Lower lobe of right lung (tissue), 2 donors: ENCODE measurements around the gene PBX1. TPM values are rescaled to one million over a fixed set of nuclear protein-coding genes. Genes with fewer than 3 reads are reported as not detected.

Source experiments
- ATAC-seq, 2 donors: fragments of 200-7000 bp; cut with Tn5 transposase; one replicate each; pipeline ENCODE4 v1.9.1; 2020 to 2022; ENCODE audit warnings: mild to moderate bottlenecking in 2 of 2, moderate library complexity in 2 of 2
- DNase-seq: peaks from one replicate; pipeline ENCODE4 v3.0.0-alpha.2; 2020
- H3K27ac ChIP-seq: fragments of 200-600 bp; one replicate; pipeline ENCODE4 v1.8.0; 2022
- H3K27me3 ChIP-seq: fragments of 200-600 bp; one replicate; pipeline ENCODE4 v1.8.0; 2022; ENCODE audit warnings: low read depth
- H3K36me3 ChIP-seq: fragments of 200-600 bp; one replicate; pipeline ENCODE4 v1.8.0; 2022; ENCODE audit warnings: mild to moderate bottlenecking
- H3K4me1 ChIP-seq: fragments of 200-600 bp; one replicate; pipeline ENCODE4 v1.8.0; 2022
- H3K4me3 ChIP-seq: fragments of 200-600 bp; one replicate; pipeline ENCODE4 v1.8.0; 2022; ENCODE audit warnings: mild to moderate bottlenecking
- H3K9me3 ChIP-seq: fragments of 200-600 bp; one replicate; pipeline ENCODE4 v1.8.0; 2022
- CTCF ChIP-seq: fragments of 200-600 bp; IDR thresholded peaks from one replicate; pipeline ENCODE4 v1.8.0; 2022; ENCODE audit warnings: antibody characterized with exemption, mild to moderate bottlenecking
- intact Hi-C: fragments of 100-400 bp; cut with DNase I; formaldehyde crosslinking; loops from one replicate; pipeline ENCODE4 v1.11.0; 2022
- total RNA-seq: library from RNA; stranded (reverse); fragmentation: NEBNext Ultra II Directional; extraction: Animal tissue kit (Norgen Biotek cat#: 25700); gene quantifications from one replicate; pipeline ENCODE4 v1.2.1, GENCODE V29; 2021
- donor health status: DM: no; HTN: yes; CAD: no; lungs with severe emphysema.

PBX1 gene
- total RNA-seq, 1 donor from 2014 or later = 58.1 TPM

- peak overlapping the region; percentile 0 for H3K27ac ChIP-seq
- H3K4me3 ChIP-seq = no peak overlapping the region
- ATAC-seq (no peak), DNase-seq (no peak)
- H3K36me3 ChIP-seq = peaks cover 25% of the 10 kb centered on the region
- H3K4me1 ChIP-seq = no peaks in the 10 kb centered on the region
- H3K27me3 ChIP-seq = no peaks in the 10 kb centered on the region
- TF ChIP-seq CTCF = no peak
- no peaks in the 10 kb centered on the region for H3K9me3 ChIP-seq
- intact Hi-C loops = no loop called here
Observed at GRCh38 chr1:164802529-164803282, 243.7 kb downstream of the PBX1 start.

GRCh38 chr1:164803366-164803765 is 244.4 kb downstream of the PBX1 start:
- H3K36me3 ChIP-seq = peaks cover 31% of the 10 kb centered on the region
- no peak overlapping the region for H3K4me3 ChIP-seq
- no peaks in the 10 kb centered on the region for H3K4me1 ChIP-seq
- ATAC-seq (no peak), DNase-seq (no peak)
- H3K27ac ChIP-seq = no peak overlapping the region
- H3K9me3 ChIP-seq = no peaks in the 10 kb centered on the region
- H3K27me3 ChIP-seq = no peaks in the 10 kb centered on the region
- TF ChIP-seq CTCF = no peak
- intact Hi-C loops = no loop called here

- ATAC-seq = no peak
- no peak for TF ChIP-seq CTCF
- intact Hi-C loops = no loop called here
Observed at GRCh38 chr1:164804366-164804765, 245.4 kb downstream of the PBX1 start.

GRCh38 chr1:164805399-164805798 is 246.4 kb downstream of the PBX1 start:
- DNase-seq (no peak), ATAC-seq (no peak)
- Histone ChIP-seq H3K27me3 (no peaks in the 10 kb centered on the region), H3K4me1 (no peaks in the 10 kb centered on the region), H3K9me3 (no peaks in the 10 kb centered on the region), H3K27ac (no peak overlapping the region), H3K36me3 (peaks cover 26% of the 10 kb centered on the region), H3K4me3 (no peak overlapping the region)
- no peak for TF ChIP-seq CTCF
- intact Hi-C loops = no loop called here

More at GRCh38 chr1:164804366-164804765, 245.4 kb downstream of the PBX1 start:
- Histone ChIP-seq H3K9me3 (no peaks in the 10 kb centered on the region), H3K4me3 (no peak overlapping the region), H3K36me3 (peaks cover 34% of the 10 kb centered on the region), H3K27ac (no peak overlapping the region), H3K4me1 (no peaks in the 10 kb centered on the region), H3K27me3 (no peaks in the 10 kb centered on the region)
- no peak for DNase-seq

- DNase-seq = no peak
- intact Hi-C loops = no loop called here
- TF ChIP-seq CTCF = no peak
Observed at GRCh38 chr1:164806531-164806930, 247.5 kb downstream of the PBX1 start.

More at GRCh38 chr1:164806531-164806930, 247.5 kb downstream of the PBX1 start:
- Histone ChIP-seq H3K27me3 (no peaks in the 10 kb centered on the region), H3K27ac (no peak overlapping the region), H3K4me3 (no peak overlapping the region), H3K9me3 (no peaks in the 10 kb centered on the region), H3K4me1 (no peaks in the 10 kb centered on the region), H3K36me3 (peaks cover 24% of the 10 kb centered on the region)
- ATAC-seq = no peak
